GM18861 (cell line): ENCODE data around the gene PHYHD1.
A peak's percentile ranks its signal among the peaks of the same experiment; 100 is the strongest.

Experiments used
- ATAC-seq: cut with Tn5 transposase; IDR thresholded peaks from one replicate; pipeline ENCODE4 v1.9.1; 2021; ENCODE audit not compliant: unreplicated experiment

PHYHD1 gene

GRCh38 chr9:128899566-128900322, 21.0 kb upstream of the PHYHD1 start:
- no peak for ATAC-seq

GRCh38 chr9:128901379-128901778, 19.4 kb upstream of the PHYHD1 start:
- ATAC-seq, result no peak

- no peak for ATAC-seq
Observed at GRCh38 chr9:128901822-128902221, 19.0 kb upstream of the PHYHD1 start.

GRCh38 chr9:128902351-128903078, 18.3 kb upstream of the PHYHD1 start:
- ATAC-seq, result peak; percentile 87

GRCh38 chr9:128903079-128903461, 17.7 kb upstream of the PHYHD1 start:
- ATAC-seq, result no peak

- no peak for ATAC-seq
Observed at GRCh38 chr9:128903871-128904620, 16.7 kb upstream of the PHYHD1 start.

GRCh38 chr9:128905964-128906363, 14.8 kb upstream of the PHYHD1 start:
- ATAC-seq, result no peak

GRCh38 chr9:128906741-128907140, 14.0 kb upstream of the PHYHD1 start:
- no peak for ATAC-seq

- no peak for ATAC-seq
Observed at GRCh38 chr9:128908372-128908771, 12.4 kb upstream of the PHYHD1 start.

GRCh38 chr9:128909859-128910258, 10.9 kb upstream of the PHYHD1 start:
- no peak for ATAC-seq

- no peak for ATAC-seq
Observed at GRCh38 chr9:128910906-128911305, 9.9 kb upstream of the PHYHD1 start.

GRCh38 chr9:128911529-128912035, 9.2 kb upstream of the PHYHD1 start:
- ATAC-seq, result no peak

- ATAC-seq, result no peak
Observed at GRCh38 chr9:128912270-128912853, 8.4 kb upstream of the PHYHD1 start.

- no peak for ATAC-seq
Observed at GRCh38 chr9:128913048-128913900, 7.5 kb upstream of the PHYHD1 start.

GRCh38 chr9:128913995-128914772, 6.6 kb upstream of the PHYHD1 start:
- ATAC-seq, result no peak

GRCh38 chr9:128916204-128916603, 4.6 kb upstream of the PHYHD1 start:
- ATAC-seq, result no peak

GRCh38 chr9:128916745-128917144, 4.0 kb upstream of the PHYHD1 start:
- ATAC-seq, result no peak

GRCh38 chr9:128917151-128917849, 3.5 kb upstream of the PHYHD1 start:
- ATAC-seq, result no peak

GRCh38 chr9:128918921-128919320, 1.9 kb upstream of the PHYHD1 start:
- no peak for ATAC-seq
